ENCODE data around the gene RHOV.

The RHOV gene

DNA sequence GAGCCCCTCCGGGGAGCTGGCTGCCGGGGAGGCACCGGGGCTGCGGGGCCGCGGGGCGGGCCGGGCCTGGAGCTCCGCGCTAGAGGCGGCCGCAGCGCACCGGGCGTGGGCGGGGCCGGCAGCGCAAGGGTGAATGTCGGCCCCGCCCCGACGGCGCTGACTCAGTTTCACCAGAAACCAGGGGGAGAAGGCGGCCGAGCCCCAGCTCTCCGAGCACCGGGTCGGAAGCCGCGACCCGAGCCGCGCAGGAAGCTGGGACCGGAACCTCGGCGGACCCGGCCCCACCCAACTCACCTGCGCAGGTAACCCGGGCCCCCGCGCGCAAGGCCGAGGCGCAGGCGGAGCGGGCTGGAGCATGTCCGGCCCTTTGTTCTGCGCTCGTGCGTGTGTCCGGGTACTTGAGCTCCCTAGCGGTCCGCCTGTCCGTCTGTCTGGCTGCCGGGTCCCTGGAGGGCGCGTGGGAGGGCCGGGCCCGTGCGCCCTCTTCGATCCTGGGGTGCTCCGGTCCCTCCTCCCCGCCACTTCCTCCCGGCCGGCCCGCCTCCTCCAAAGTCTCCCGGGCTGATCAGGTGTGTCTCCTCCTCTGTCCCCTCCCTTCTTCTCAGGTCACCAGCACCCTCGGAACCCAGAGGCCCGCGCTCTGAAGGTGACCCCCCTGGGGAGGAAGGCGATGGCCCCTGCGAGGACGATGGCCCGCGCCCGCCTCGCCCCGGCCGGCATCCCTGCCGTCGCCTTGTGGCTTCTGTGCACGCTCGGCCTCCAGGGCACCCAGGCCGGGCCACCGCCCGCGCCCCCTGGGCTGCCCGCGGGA is 29.9 kb downstream of the RHOV start, which contains the start of gene SPINT1:
SPINT1 (plus strand) TSS at position 164 of the 811 bp plus-strand sequence; CDS start at position 671, 507 bp downstream.
- DNase-seq, result no peak

DNA sequence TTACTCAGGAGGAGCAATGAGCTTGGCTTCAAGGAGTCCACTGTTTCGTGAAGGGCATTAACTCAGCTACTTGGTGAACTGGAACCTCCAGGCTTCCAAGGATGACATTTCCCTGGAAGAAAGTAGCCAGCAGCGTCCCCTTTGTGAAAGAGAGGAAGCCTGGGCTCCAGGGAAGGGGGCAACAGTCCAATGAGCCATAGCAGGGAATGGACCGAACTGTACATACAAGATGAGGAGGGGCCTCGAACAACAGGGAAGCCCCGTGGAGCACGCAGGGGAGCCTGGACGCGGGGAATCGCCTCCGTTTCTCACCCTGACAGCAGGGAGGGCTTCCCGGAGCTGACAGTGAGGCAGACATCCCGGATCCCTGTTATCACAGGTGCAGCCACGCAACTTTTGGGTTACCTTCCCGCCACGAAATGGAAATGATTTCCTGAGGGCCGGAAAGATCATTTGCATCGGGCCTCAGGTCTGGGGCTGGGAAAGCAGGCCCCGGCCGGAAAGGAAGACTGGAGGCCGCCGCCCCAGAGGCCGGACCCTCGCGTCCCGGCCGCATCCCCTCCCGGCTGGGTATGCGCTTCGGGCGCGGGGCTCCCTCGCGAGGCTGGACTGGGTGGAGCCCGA is 30.7 kb downstream of the RHOV start:
- no peak for DNase-seq

DNA sequence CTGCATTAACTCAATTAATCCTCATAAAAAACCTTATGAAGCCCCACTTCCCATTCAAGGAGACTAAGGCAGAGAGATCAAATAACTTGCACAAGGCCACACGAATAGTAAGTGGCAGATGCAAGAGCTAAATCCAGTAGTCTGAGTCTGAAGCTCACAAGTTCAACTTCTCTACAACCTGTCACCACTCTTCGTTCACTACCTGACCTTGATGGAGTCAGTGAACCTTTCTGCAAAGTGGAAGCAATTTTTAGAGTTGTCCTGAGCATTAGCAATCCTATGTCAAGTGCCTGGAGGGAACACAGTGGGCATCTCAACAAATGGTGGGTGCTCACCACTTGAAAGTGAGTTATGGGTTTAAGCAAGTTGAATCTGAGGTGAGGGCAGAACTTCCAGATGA is 32.3 kb downstream of the RHOV start:
- DNase-seq, result no peak

DNA sequence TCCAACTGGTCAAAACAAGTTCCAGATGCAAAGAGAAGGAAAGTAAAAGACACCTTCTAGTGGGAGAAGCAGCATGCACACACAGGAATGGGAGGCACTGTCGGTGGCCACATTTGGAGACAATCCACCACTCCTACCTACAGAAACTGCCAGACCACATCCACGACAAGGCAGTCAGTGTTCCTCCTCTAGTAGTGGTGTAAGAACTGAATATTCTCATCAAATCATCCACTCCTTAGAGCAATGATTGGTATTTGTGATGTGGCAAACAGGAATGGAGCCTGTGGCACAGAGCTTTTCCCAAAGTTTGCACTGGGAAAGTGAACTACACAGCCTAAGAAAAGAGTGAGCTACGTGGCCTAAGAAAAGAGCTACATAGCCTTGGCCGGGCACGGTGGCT is 35.3 kb downstream of the RHOV start:
- DNase-seq, result no peak

DNA sequence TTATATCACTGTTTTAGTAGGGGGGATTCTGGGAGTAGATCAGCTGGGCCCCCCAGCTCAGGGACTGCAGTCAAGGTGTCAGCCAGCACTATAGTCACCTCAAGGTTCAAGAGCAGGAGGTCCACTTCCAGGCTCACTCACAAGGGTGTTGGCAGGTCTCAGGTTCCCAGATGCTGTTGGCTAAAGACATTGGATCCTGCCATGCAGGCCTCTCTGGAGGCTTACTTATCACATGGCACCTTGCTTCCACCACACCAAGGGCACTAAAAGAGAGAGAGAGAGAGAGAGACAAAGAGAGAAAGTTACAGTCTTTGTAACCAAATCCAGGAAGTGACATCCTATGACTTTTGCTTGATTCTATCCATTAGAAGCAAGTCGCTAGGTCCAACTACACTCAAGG is 38.0 kb downstream of the RHOV start:
- no peak for DNase-seq

DNA sequence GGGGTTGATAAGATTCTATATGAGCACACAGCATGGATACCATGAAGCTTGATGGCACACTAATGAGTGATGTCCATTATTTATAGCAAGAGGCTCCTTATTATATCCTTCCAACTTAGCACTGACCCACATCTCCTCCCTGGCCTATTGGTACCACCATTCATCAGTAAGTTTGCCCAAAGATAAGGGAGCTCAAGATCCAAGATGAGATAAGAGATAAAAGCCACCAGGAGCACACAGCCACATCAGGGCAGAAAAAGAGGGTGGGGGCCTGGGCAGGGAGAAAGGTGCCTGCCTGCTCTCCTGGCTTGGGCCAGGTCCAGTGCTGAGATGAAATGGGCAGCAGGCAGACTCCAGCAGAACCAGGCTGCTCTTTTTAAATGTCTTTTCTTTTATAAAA is 41.1 kb downstream of the RHOV start:
- DNase-seq, result no peak

DNA sequence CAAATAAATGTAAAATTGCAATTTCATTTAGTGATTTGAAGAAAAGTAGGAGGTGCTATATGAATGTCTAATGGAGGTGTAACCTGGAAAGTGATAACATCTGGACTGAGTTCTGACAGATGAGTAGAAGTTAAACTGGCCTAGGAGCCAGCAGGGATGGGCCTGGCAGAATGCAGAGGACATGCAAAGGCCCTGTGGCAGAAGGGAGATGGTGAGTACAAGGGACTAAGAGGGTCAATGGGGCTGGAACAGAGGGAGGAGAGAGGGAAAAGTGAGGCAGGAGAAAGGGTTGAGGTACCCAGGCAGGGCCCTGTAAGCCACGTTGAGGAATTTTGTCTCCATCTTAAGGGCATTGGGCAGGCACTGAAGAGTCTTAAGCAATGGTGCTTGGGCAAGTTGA is 42.2 kb downstream of the RHOV start:
- no peak for DNase-seq

DNA sequence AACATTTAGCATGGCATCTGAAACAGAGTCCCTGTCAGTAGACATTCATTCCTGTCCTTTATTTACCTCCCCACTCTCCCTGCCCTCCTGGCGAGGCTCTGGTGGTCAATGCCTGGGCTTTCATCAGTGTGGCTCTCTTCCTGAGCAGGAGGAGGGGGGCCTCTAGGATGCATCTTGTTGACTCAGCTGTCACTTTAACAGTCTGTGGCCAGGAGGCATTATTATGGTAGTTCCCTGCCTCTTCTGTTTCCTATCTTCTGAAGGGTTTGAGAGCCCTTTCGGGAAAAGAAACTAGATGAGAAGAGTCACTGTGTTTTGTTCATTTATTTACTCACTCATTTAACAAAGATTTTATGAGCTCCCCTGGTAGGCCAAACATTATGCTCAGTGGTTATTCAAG is 43.1 kb downstream of the RHOV start:
- no peak for DNase-seq

DNA sequence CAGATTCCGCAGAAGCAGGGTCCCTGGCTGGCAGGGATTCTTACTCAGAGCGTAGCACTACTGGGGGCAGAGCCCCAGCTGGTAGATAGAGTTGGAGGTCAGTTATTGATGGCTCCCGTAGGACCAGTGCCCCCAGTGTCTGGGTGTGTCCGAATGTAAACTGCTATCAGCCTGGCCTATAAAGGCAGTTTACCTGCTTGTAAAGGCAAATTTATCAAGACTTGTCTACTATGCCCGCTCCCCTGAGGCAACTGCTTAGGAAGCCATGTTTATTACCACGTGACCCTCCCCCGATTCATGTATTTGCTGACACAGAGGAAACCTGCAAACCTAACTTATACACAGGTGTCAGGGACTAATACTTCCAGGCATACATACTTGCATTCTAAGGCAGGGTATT is 44.9 kb downstream of the RHOV start:
- DNase-seq, result no peak

DNA sequence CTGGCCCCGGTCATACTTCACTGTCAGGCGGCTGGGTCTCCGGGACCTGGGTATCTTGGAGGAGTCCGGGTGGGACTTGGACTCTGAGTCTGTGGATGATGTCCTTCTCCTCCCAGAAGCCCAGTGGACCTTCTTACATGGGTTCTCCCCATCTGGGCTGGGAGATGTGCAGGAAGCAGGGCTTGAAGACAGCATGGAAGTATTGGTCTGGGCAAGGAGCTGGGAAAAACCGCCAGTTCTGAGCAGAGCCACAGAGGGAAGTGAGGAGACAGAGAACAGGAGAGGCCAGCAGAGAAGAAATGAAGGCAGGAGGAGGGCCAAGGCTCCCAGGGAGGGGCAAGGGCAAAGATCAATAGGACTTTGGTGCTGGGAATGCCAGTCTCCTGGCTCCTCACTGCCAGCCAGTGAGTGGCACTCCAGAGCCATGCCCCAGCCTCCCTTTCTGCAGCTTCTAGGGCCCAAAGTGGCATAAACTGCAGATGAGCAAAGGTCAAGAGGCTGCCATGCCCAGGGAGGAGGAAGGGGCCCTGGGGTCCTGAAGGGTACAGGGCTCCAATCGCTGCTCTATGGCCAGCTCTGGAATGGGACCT is 45.5 kb downstream of the RHOV start, which contains the start of gene PPP1R14D:
PPP1R14D (minus strand) TSS at position 262 of the 590 bp plus-strand sequence; CDS start at position 195, 67 bp downstream.
- no peak for DNase-seq

DNA sequence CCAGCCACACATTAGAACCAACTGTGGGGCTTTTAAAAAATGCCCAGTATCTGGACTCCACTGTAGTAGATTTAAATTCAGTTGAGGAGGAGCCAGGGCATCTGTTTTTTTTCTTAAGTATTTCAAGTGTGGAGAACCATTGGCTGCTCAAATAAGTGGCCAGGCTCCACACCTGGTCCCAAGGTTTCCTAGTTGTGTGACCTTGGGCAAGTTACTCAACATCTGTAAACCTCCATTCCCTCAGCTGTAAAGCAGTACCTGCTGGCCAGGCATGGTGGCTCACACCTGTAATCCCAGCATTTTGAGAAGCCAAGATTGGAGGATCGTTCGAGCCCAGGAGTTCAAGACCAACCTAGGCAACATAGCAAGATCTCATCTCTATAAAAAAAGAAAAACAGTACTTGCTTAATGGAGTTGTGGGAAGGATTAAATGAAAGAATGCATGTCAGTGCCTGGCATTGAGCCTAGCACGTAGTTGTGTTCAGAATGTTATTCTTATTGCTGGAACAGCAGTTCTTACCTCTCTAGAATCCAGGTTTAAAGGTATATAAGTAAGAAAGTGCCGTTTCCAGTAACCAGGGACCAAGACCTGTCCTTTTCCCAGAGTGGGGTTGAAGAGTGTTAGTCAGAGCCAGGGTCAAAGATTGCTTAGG is 47.5 kb downstream of the RHOV start:
- no peak for DNase-seq

DNA sequence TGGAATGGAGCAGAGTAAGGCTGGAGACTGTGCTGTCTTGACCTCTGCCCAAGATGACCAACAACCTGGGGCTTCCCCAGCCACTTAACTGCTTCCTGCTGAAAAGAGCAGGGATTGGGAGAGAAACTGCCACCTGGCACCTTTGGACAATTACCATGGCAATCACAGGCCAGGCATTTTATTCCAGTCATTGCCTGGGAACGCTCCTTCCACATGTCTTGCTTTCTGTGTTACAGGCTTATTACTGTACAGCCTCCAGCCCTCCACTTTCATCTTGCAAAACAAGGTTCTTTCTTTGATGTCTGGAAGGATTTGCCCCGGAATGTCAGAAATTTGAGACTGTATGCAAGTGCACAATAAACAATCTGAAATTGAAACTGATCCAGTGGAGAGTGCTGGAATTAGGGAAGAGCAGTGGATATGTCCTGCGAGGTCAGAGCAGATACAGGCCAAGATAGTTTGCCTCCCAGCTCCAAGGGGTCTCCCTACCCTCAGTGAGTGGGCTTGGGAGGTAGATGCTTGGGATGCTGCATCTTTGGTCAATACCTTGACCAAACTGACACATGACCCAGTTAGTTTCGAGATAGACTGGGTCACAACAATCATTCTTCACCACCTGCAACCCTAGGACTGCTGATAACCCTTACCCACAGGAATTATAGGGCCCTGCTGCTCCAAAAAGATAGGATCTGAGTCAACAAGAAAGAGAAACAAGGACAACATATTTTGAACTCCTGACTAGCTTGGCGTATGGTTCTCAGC is 48.2 kb downstream of the RHOV start:
- DNase-seq, result no peak

DNA sequence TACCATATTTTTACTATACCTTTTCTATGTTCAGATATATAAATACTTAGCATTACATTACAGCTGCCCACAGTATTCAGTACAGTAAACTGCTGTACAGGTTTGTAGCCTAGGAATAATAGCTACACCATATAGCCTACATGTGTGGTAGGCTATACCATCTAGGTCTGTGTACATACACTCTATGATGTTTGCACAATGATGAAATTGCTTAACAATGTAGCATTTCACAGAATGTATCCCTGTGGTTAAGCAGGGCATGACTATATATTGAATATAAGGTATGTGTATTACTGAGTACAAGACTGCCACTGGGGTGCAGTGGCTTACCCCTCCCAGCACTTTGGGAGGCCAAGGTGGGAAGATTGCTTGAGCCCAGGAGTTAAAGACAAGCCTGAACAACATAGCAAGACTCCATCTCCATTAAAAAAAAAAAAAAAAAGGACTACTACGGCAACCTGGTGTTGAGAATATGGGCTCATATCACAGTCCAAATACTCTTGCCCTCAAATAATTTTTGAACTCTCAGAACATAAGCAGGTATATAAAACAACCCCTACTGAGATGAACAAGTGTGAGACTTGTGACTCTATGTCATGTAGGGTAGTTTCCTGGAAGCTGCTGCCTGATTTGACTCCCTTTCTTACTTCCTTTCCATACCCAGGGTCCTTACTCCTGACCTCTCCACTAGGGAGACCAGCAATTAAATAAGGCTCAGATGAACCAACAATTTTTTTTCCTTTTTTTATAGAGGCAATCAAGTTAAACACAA is 50.3 kb downstream of the RHOV start:
- DNase-seq, result no peak

All from NCI-H2227 treated with DMSO at 0.1 percent for 48 hours (cell line).